Mucosa of descending colon (tissue), 3 donors: Measurements from ENCODE around the gene REEP3. TPM values are rescaled to one million over a fixed set of nuclear protein-coding genes. Genes with fewer than 3 reads are reported as not detected.
"Not testable (repeated sequence)": the region's sequence is repeated elsewhere in the genome, so short reads cannot be mapped to it uniquely, and the experiment has no call there.

Source experiments
- ATAC-seq: fragments of 200-7000 bp; cut with Tn5 transposase; one replicate; pipeline ENCODE4 v1.9.1; 2020; ENCODE audit warnings: mild to moderate bottlenecking, moderate library complexity
- DNase-seq, 3 donors: peaks; one replicate each; pipeline ENCODE4 v3.0.0-alpha.2; 2020
- H3K36me3 ChIP-seq: fragments of 200-600 bp; one replicate; pipeline ENCODE4 v1.8.0; 2021; ENCODE audit warnings: low read depth, mild to moderate bottlenecking
- H3K4me1 ChIP-seq: fragments of 200-600 bp; one replicate; pipeline ENCODE4 v1.8.0; 2021; ENCODE audit warnings: low read depth, mild to moderate bottlenecking
- H3K4me3 ChIP-seq: fragments of 200-600 bp; one replicate; pipeline ENCODE4 v1.8.0; 2021; ENCODE audit warnings: mild to moderate bottlenecking
- H3K9me3 ChIP-seq: fragments of 200-600 bp; one replicate; pipeline ENCODE4 v1.8.0; 2021; ENCODE audit warnings: mild to moderate bottlenecking
- intact Hi-C, 2 donors: fragments of 100-400 bp; cut with DNase I in 1 of 2; cut with micrococcal nuclease in 1 of 2; formaldehyde crosslinking; loops; one replicate each; pipeline versions ENCODE4 v1.11.0 to v1.11.1; 2022; cut with DNase I, micrococcal nuclease
- total RNA-seq, 3 donors: library from RNA; stranded (reverse); fragmentation: NEBNext Ultra II Directional in 2 of 3; extraction: Animal tissue kit (Norgen Biotek cat#: 25700) in 2 of 3; gene quantifications; one replicate each; pipeline versions ENCODE4 v1.2.1 to v1.2.4, GENCODE V29; 2021 to 2023
- TF ChIP-seq, protein P1 (sequence below): fragments of 200-600 bp; IDR thresholded peaks from one replicate; pipeline ENCODE4 v1.8.0; 2022; ENCODE audit warnings: antibody characterized with exemption, mild to moderate bottlenecking
- donor health status: DM: no; HTN: no; CAD: no; lungs with moderate emphysema.
- donor health status: DM: no; HTN: no; CAD: no.
- donor health status: DM: no; HTN: yes; CAD: no.

Gene REEP3
- total RNA-seq, 3 donors from 2014 or later = 42.1 to 61.2 (median 43.4) TPM

DNA sequence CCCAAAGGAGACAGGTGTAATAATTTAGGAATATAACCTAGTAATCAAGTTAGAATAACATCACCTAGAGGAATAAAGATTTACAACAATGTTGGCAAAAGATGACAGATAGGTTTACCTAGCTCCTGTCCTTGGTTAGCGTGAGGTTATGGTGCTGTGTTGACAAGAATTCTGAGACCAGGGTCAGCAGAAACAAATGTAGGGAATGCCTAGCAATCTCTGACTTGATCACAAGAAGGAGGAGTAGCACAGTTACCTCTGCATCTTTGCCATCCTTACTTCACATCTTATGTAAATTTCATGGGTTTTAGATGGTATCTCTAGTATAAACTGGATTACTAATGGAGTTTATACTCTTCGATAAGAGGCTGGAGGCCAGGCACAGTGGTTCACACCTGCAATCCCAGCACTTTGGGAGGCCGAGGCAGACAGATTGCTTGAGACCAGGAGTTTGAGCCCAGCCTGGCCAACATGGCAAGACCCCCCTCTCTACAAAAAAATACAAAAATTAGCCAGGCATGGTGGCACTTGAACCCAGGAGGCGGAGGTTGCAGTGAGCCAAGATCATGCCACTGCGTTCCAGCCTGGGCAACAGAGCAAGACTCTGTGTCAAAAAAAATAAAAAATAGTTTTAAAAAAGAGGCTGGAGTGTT, 37.1 kb downstream of the REEP3 start:
- H3K36me3 ChIP-seq = no peaks in the 10 kb centered on the region
- no peak overlapping the region for H3K4me3 ChIP-seq
- no peaks in the 10 kb centered on the region for H3K9me3 ChIP-seq
- ATAC-seq = no peak
- no peak for DNase-seq
- intact Hi-C loops = no loop called here
- TF ChIP-seq, protein P1, sequence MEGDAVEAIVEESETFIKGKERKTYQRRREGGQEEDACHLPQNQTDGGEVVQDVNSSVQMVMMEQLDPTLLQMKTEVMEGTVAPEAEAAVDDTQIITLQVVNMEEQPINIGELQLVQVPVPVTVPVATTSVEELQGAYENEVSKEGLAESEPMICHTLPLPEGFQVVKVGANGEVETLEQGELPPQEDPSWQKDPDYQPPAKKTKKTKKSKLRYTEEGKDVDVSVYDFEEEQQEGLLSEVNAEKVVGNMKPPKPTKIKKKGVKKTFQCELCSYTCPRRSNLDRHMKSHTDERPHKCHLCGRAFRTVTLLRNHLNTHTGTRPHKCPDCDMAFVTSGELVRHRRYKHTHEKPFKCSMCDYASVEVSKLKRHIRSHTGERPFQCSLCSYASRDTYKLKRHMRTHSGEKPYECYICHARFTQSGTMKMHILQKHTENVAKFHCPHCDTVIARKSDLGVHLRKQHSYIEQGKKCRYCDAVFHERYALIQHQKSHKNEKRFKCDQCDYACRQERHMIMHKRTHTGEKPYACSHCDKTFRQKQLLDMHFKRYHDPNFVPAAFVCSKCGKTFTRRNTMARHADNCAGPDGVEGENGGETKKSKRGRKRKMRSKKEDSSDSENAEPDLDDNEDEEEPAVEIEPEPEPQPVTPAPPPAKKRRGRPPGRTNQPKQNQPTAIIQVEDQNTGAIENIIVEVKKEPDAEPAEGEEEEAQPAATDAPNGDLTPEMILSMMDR = no peak
- H3K4me1 ChIP-seq = no peaks in the 10 kb centered on the region

DNA sequence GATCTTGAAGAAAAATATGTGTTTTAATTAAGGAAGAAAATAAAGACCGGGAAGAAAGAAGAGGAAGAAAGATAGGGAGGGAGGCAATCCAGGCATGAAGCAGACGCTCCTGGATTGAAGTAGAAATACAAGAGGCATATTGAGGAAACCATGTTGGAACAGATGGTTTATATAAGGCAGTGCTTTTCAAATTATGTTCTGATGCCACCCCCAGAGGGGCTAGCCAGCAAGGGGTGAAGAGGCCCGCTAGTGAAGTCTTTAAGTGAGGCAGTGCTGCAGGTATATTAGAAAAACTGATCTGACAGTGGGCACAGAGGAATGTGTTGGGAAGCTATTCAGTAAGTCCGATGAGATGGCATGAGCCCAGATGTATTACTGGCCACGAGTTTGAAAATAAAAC, 40.1 kb downstream of the REEP3 start:
- H3K4me1 ChIP-seq = no peaks in the 10 kb centered on the region
- intact Hi-C loops = no loop called here
- TF ChIP-seq, protein P1 = no peak
- no peaks in the 10 kb centered on the region for H3K9me3 ChIP-seq
- H3K36me3 ChIP-seq = no peaks in the 10 kb centered on the region
- no peak overlapping the region for H3K4me3 ChIP-seq
- ATAC-seq (no peak), DNase-seq (no peak)

DNA sequence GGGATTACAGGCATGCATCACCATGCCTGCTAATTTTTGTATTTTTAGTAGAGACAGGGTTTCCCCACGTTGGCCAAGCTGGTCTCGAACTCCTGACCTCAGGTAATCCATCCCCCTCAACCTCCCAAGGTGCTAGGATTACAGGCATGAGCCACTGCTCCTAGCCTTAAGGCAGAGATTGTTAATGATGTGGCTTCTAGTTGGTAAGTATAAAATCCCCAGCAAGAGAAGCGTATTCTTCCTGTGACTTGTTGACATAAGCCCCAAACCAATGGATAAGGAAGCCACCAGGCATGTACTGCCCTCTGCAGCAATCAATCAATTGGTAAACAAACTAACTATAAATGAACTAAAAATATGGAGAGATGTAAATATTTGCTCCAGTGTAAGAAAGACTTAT, 41.2 kb downstream of the REEP3 start:
- DNase-seq (no peak), ATAC-seq (no peak)
- TF ChIP-seq, protein P1 = no peak
- Histone ChIP-seq H3K4me3 (no peak overlapping the region), H3K9me3 (no peaks in the 10 kb centered on the region), H3K4me1 (no peaks in the 10 kb centered on the region), H3K36me3 (no peaks in the 10 kb centered on the region)
- intact Hi-C loops = no loop called here

DNA sequence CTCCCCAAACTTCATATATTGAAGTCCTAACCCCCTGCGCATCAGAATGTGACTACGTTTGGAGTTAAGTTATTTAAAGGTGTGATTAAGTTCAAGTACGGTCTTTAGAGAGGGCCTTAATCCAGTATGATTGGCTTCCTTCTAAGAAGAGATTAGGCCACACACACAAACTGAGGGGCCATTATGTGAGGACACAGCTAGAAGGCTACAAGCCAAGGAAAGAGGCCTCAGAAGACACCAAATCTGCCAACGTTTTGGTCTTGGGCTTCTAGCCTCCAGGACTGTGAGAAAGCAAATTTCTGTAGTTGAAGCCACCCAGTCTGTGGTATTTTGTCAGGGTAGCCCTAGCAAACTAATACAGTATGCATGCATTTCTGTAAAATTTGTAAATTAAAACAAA, 41.7 kb downstream of the REEP3 start:
- DNase-seq = no peak
- ATAC-seq = no peak
- no peaks in the 10 kb centered on the region for H3K36me3 ChIP-seq
- TF ChIP-seq, protein P1 = no peak
- H3K9me3 ChIP-seq = no peaks in the 10 kb centered on the region
- no peaks in the 10 kb centered on the region for H3K4me1 ChIP-seq
- H3K4me3 ChIP-seq = no peak overlapping the region
- intact Hi-C loops = no loop called here

DNA sequence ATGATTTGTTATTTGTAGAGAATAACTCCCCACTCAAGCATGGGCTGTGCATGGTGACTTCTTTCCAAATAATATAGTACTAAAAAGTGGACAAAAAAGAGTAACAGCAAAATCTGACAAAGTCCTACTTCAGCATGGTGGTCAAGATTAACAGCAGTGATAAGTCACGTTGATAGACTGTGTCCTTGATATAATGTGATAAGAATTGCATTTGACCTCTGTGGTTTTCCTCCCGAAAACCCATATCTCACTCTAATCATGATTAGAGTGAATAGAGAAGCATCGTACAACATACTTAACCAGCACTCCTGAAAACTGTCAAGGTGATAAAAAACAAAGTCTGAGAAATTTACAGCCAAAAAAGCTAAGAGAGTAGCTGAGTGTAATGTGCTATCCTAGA, 42.4 kb downstream of the REEP3 start:
- intact Hi-C loops = no loop called here
- no peak overlapping the region for H3K4me3 ChIP-seq
- H3K36me3 ChIP-seq = no peaks in the 10 kb centered on the region
- H3K9me3 ChIP-seq = no peaks in the 10 kb centered on the region
- TF ChIP-seq, protein P1 = no peak
- ATAC-seq (no peak), DNase-seq (no peak)
- no peaks in the 10 kb centered on the region for H3K4me1 ChIP-seq

DNA sequence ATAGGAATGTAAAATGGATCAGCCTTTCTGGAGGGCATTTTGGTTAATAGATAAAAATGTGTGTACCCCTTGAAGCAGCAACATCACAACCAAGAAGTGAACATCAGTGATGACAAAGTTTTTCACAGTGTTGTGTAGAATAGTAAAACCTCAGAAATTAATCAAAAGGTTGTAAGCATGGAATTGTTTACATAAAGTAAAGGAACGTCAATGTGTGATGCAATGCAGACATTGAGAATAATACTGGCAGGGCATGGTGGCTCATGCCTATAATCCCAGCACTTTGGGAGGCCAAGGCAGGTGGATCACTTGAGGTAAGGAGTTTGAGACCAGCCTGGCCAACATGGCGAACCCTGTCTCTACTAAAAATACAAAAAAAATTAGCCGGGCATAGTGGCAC, 43.5 kb downstream of the REEP3 start:
- intact Hi-C loops, ATAC-seq, H3K4me1 ChIP-seq, DNase-seq, H3K36me3 ChIP-seq, H3K4me3 ChIP-seq, H3K9me3 ChIP-seq: not testable (repeated sequence)
